NCI-H2196 treated with DMSO at 0.1 percent for 48 hours (cell line): Measurements from ENCODE around the gene HDAC9.
"Not testable (repeated sequence)": the region's sequence is repeated elsewhere in the genome, so short reads cannot be mapped to it uniquely, and the experiment has no call there.

Experiments used
- DNase-seq: peaks from one replicate; lab custom pipeline; 2025; ENCODE audit not compliant: unreplicated experiment; lab: John Stamatoyannopoulos, UW

The HDAC9 gene

DNA sequence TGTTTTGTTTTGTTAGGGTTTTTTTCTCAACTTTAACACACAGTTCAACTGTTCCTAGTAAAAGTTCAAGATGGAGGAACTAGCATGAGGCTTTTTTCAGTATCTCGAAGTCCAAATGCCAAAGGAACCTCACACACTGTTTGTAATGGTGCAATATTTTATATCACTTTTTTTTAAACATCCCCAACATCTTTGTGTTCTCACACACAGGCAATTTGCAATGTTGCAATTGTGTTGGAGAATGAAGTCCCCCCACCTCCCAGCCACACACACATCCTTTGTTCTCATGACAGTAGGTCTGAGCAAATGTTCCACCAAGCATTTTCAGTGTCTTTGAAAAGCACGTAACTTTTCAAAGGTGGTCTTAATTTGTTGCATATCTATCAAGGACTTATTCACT is 501.0 kb downstream of the HDAC9 start:
- DNase-seq: no peak

DNA sequence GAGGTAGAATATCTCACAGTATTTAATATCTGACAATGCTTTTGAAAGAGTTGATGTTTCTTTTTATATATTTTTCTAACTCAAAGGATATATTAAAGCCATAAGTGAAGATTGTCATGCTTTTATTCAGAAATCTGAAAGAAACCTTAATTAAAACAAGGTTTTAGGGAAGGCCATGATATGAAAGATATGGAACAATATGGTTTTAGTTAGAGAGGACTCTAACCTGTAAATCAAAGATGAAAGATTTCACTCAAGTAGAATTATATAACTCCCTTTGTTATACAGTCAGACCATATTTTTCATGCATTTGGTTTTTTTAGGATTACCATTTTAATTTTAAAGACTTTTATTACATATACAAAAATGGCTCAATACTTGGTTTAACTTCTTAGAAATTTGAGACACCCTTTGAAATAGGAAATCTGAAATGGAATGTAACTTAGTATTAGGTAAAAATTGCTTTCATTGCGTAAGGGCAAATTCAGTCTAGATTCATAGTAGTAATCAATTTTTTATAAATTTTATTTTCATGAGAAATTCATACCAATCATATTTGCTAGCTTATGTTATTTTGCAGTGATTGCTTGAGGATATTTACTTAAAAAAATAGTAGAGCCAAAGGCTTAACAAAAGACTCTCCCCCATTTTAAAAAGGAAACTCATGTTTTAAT is 502.1 kb downstream of the HDAC9 start:
- no peak for DNase-seq

DNA sequence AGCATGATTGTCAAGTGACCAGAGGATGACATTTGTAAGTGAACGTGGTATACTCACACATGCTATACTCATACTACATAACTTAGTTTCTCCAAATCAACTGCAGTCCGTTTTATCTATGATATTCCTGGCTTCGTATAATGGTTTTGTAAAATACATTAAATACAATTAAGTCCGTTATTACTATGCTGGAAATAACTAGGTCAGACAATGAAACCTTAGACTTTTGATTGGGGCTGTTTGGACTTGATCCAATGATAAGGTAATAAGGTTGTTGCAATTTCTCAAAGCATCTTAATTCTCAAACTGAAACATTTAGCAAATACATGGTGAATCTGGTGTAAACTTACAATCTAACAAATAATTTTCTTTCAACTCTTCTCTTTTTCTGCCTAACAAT is 504.9 kb downstream of the HDAC9 start:
- DNase-seq: no peak

DNA sequence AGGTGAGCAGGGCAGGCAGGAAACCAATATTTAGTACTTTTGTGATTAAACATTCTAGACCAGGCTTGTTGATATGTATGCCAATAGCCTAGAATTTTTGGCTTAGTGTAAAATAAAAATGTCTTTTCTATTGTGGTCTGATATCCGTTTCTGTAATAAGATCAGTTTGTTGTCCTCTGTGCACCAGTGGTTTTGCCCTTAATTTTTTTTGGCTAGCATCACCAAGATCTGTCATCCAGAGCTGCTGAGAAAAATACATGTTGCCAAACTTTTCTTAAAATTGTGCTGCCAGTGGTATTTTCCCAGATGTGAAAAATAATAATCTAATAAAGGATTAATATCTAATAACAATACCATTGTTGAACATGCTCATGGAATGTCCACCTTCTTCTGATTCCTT is 506.3 kb downstream of the HDAC9 start:
- DNase-seq: no peak

DNA sequence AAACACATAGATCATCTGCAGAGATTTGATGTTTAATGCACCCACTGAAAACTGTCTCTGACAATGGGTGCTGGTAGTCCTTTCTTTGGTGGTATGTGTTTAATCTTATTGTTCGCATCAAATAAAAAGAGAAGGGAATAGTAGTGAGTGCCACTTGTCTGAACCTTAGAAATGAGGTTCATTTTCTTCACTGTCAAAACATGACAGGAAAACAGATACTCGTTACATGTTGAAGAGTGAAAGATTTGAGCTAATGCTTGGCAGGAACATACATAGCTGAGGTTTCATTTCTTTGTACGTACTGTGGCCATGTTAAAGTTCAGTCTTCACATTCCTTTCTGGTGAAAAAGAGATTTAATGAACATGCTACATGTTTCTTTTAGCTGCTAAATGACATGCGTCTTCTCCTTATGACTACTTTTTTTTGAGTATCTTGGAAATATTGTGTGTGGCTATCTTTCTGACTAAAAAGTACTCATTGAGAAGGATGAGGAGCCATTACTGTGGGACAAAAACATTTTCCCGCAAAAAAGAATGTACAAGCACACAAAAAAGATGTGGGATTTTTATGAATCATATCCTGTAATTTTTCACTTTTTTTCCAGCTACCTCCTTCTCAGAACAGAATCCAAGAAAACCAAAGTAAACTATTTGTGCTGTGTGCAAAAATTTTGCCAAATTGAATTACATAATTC is 513.8 kb downstream of the HDAC9 start:
- no peak for DNase-seq

DNA sequence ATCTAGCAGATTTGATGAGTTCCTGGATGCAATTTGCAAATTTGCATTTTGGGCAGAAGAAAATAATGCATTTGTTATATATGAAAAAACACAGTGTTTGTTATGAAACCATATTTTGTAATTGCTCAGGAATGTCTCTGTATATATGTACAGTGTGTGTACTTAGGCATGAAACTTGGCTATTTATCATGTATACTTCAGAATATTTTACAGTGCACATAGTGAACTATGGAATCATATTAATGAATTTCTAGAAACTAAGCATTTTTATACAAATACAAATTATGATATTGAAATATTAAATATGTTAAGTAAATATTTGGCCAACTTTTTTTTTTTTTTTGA is 514.4 kb downstream of the HDAC9 start:
- DNase-seq: no peak

DNA sequence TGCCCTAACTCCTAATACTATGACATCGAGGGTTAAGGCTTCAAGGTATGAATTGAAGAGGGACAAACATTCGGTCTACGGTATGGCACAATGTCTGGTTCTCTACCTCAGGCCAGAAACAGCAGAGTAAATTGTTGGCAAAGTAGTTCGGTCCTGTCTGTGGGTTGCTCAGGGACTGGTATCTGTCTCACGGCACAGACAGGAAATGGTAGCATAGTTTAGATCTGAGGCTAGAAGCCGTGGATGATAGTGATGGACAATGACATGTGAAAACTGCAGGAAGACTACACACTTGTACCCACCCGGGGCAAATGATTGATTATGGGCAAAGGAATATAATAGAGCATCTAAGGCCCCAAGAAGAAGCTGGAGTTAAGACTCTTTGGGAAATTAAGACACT is 515.7 kb downstream of the HDAC9 start:
- DNase-seq: no peak

DNA sequence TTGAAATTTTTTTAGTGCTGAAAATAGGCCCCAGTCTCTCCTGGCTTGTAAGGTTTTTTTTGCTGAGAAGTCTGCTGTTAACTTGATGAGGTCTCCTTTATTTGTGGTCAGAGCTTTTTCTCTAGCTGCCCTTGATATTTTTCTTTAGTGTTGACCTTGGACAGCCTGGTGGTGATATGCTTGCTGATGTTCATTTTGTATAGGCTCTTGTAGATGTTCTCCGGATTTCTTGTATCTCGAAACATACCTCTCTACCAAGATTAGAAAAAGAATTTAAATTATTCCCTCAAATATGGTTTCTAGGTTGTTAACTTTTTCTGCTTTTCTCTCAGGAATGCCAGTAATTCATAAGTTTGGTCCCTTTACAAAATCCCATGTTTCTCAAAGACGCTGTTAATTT is 519.5 kb downstream of the HDAC9 start:
- DNase-seq: no peak

DNA sequence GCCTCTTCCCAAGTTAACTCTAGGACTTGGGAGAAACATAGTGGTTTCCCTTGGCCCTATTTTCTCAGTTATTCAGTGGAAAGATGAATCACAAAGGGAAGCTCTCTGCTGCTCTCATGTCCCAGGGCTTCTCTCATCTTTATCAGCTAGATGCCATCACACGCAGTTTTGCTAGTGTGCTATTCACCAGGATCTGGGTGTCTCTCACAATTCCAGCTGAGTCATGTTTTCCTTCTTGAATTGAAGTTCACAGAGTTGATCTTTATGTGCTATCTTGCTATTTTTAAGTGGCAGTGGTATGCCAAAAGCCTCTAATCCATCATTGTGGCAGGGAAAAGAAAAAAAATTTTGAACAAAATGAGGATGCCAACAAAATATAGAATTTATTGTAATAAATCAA is 520.6 kb downstream of the HDAC9 start:
- DNase-seq: no peak

DNA sequence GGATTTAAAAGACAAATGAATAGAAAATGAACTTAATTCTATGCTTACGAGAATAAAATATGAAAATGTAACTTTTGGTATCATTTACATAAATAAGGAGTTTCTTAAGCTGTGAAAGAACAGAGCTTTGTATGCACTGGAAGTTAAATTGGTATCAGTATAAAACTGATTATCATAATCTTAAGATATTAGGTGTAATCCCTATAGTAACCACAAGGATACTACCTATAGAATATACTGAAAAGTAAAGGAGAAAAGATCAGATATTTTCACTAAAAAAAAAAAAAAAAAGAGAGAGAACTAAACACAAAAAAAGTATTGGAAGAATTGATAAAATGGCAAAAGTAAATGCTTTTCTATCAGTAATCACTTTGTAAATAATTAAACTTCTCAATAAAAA is 521.8 kb downstream of the HDAC9 start:
- DNase-seq: no peak

DNA sequence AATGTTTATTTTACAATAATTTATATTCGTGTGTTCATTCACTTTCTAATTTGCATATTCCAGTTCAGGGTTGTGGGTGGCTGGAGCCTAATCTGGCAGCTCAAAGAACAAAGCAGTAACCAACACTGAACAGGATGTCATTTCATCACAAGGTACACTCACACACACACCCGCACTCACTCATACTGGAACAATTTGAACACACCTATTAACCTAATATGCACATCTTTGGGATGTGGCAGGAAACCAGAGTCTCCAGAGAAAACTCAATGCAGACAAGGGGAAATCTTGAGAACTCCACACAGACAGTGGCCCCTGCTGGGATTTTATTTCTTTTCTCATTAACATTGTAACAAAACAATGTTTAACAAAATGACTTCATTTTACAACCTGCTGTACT is 524.5 kb downstream of the HDAC9 start:
- no peak for DNase-seq

DNA sequence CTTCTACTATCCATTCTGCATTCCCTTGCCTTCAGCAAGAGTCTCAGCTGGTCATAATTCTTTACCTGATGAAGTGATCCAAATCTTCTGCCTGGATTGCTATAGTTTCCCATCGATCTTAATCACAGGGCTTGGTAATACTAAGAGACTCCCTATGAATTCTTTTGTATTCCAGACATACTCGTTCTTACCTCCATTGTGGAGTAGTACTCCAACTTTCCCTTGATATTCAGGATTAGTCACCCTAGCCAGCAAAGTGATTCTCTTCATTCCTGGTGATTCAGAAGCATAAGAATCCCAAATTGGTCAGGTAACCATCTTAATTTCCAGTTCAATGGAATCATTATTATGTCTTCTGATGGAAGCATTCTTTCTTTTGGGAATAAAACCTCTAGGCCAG is 525.2 kb downstream of the HDAC9 start:
- no peak for DNase-seq

DNA sequence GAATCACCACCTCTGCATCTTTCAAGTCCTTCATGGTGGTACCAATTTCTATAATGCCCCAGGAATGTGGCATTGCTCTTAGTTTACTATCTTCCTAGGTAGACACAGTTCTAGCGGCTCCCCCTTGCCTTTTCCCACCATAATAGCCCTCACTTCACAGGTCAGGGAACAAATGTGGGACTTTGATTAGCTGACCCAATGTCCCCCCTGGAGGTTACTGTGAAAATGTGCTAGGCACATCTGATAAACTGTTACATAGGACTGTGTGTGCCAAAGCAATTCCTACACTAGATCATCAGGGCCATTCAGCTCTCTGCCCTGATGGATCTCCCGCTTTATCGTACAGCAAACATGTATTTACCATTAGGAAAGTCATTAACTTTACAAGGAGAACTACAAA is 527.9 kb downstream of the HDAC9 start:
- no peak for DNase-seq

DNA sequence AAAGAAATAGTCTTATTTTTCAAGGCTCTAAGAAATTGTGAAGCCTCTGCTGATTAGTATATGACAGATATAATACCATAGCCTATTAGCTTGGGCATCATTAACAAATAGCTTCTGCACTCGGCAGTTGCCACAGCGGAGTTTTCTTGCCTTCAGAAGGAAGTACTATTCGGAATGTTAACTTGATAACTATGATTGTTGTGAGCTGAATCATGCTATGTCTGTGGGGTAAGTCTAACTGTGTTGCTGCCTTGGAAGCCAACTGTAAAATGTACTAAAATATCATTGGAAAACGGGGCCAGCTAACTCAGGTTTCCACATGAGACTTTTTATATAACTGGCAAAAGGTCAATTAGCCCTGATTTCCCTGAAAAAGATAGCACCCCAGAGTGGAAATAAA is 528.7 kb downstream of the HDAC9 start:
- DNase-seq: no peak

DNA sequence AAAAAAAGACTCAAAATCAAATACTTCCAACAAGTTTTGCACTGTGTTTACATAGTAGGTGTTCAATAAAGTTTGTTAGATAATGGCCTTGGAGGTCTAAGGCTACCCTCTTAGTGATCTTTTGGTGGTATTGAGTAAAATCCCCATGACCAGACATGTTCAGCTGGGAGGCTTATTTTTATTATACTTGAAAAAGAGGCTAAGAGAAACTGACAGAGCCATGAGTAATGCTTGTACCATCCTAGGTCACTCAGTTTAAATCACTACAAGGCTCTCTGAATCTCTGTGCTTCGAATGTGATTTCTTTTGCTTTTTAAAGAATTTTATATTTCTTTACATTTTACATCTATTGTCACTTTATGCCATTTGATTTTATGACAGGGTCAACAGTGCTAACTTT is 531.3 kb downstream of the HDAC9 start:
- DNase-seq: no peak

DNA sequence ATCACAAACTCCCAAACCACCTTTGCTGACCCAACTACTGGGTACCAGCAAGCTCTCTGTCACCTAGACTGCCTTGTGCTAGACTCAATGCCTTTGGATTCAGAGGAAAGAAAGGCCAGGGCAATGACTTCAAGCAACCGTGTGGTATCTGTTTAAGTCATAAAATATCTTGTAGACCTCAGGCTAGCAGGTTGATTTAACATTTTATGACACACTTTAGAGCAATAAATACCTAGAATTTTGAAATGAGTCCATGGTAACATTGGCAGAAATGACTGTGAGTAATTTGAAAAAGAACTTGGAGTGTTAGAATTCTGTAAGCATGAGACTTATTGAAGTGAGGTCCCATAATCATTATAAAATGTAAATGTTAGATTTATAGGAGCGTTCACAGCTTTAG is 534.7 kb downstream of the HDAC9 start:
- no peak for DNase-seq

DNA sequence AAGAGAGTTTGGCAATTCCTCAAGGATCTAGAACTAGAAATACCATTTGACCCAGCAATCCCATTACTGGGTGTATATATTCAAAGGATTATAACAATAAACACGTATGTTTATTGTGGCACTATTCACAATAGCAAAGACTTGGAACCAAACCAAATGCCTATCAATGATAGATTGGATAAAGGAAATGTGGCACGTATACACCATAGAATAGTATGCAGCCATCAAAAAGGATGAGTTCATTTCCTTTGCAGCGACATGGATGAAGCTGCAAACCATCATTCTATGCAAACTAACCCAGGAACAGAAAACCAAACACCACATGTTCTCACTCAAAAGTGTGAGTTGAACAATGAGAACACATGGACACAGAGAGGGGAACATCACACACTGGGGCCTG is 537.4 kb downstream of the HDAC9 start:
- DNase-seq: not testable (repeated sequence)

DNA sequence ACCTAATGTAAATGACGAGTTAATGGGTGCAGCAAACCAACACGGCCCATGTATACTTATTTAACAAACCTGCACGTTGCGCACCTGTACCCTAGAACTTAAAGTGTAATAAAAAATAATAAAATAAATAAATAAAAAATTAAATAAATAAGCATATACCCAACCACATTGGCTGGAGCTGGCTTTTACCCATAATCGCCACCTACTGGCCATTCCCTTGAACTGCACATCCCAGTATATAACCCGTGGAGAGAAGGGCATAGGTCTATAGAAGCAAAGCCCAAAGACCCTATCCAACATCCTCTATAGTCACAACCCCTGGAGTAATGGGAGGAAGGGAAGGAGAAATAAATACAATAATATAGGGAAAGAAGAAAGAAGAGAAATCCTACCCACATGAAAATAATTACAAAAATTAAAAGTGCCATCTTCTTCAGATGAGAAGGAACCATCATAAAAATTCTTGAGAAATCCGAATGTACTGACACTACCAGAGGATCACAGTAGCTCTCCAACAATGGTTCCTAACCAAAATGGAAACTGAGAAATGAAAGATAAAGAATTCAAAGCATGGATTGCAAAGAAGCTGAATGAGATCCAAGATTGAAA is 556.3 kb downstream of the HDAC9 start:
- no peak for DNase-seq
